GM23338 (cell line): ENCODE results near the gene CPNE4. TPM values are rescaled to one million over a fixed set of nuclear protein-coding genes. Genes with fewer than 3 reads are reported as not detected.

Experiments used
- ATAC-seq: fragments of 200-7000 bp; cut with Tn5 transposase; 3 replicates; pipeline ENCODE4 v1.9.1; 2020
- DNase-seq: peaks from one replicate; pipeline ENCODE4 v3.0.0-alpha.2; 2015; ENCODE audit warnings: low spot score
- H2AFZ ChIP-seq: fragments of 200-600 bp; sonication (generic); 2 replicates; pipeline ENCODE4 v1.8.0; 2016; ENCODE audit warnings: antibody characterized with exemption, mild to moderate bottlenecking, moderate library complexity
- H3F3A ChIP-seq: fragments of 200-600 bp; sonication (generic); replicated peaks from 2 replicates; pipeline ENCODE4 v1.8.0; 2017; ENCODE audit warnings: antibody characterized with exemption, mixed run types, low read depth
- H3K27ac ChIP-seq: fragments of 200-600 bp; sonication (generic); 2 replicates; pipeline ENCODE4 v1.6.1; 2016; ENCODE audit warnings: low read depth
- H3K27me3 ChIP-seq: fragments of 200-600 bp; sonication (generic); 2 replicates; pipeline ENCODE4 v1.8.0; 2016; ENCODE audit warnings: mild to moderate bottlenecking, mixed run types, moderate library complexity; ENCODE audit not compliant: insufficient read depth
- H3K36me3 ChIP-seq: fragments of 200-600 bp; sonication (generic); 2 replicates; pipeline ENCODE4 v1.8.0; 2016; ENCODE audit warnings: mild to moderate bottlenecking; ENCODE audit not compliant: insufficient read depth
- H3K4me1 ChIP-seq: fragments of 200-600 bp; sonication (generic); 2 replicates; pipeline ENCODE4 v1.8.0; 2016; ENCODE audit warnings: mild to moderate bottlenecking, moderate library complexity; ENCODE audit not compliant: insufficient read depth
- H3K4me2 ChIP-seq: fragments of 200-600 bp; sonication (generic); 2 replicates; pipeline ENCODE4 v1.7.1; 2017; ENCODE audit warnings: mixed run types
- H3K4me3 ChIP-seq: fragments of 200-600 bp; sonication (generic); 2 replicates; pipeline ENCODE4 v1.6.1; 2016; ENCODE audit warnings: mixed run types
- H3K79me2 ChIP-seq: fragments of 200-600 bp; sonication (generic); replicated peaks from 2 replicates; pipeline ENCODE4 v1.8.0; 2017; ENCODE audit warnings: mild to moderate bottlenecking; ENCODE audit not compliant: insufficient read depth
- H3K9me2 ChIP-seq: fragments of 200-600 bp; sonication (generic); 2 replicates; pipeline ENCODE4 v1.8.0; 2017; ENCODE audit not compliant: insufficient read depth
- H4K20me1 ChIP-seq: fragments of 200-600 bp; sonication (generic); replicated peaks from 2 replicates; pipeline ENCODE4 v1.8.0; 2017; ENCODE audit warnings: mild to moderate bottlenecking; ENCODE audit not compliant: insufficient read depth
- H3K27ac Mint-ChIP-seq: 2 replicates; pipeline ENCODE4 v1.8.0; 2020; ENCODE audit warnings: inconsistent platforms, mild to moderate bottlenecking, moderate library complexity, mixed read lengths
- H3K27me3 Mint-ChIP-seq: 3 replicates; pipeline ENCODE4 v1.8.0; 2022; ENCODE audit warnings: low read depth, mild to moderate bottlenecking, moderate library complexity, mixed read lengths, inconsistent platforms; ENCODE audit not compliant: insufficient read depth, poor library complexity
- H3K36me3 Mint-ChIP-seq: 3 replicates; pipeline ENCODE4 v1.8.0; 2021; ENCODE audit warnings: low read depth, mild to moderate bottlenecking, inconsistent platforms, moderate library complexity, mixed read lengths
- H3K4me1 Mint-ChIP-seq: 3 replicates; pipeline ENCODE4 v1.8.0; 2020; ENCODE audit warnings: mild to moderate bottlenecking, inconsistent platforms, mixed read lengths
- H3K4me3 Mint-ChIP-seq: 3 replicates; pipeline ENCODE4 v1.8.0; 2021; ENCODE audit warnings: moderate library complexity, mild to moderate bottlenecking, inconsistent platforms, mixed read lengths
- H3K9me3 Mint-ChIP-seq: 3 replicates; pipeline ENCODE4 v1.8.0; 2020; ENCODE audit warnings: moderate library complexity, mild to moderate bottlenecking, inconsistent platforms, mixed read lengths
- ETS1 ChIP-seq: IDR thresholded peaks from 2 replicates; pipeline ENCODE4 v1.6.1; 2016; ENCODE audit warnings: antibody characterized with exemption
- EZH2 ChIP-seq: fragments of 200-600 bp; sonication (generic); IDR thresholded peaks from one replicate; pipeline ENCODE4 v1.8.0; 2017; ENCODE audit warnings: antibody characterized with exemption, mild to moderate bottlenecking, low read depth; ENCODE audit not compliant: unreplicated experiment
- POLR2AphosphoS5 ChIP-seq: IDR thresholded peaks from 2 replicates; pipeline ENCODE4 v1.6.1; 2016; ENCODE audit warnings: antibody characterized with exemption, low read depth
- REST ChIP-seq: IDR thresholded peaks from one replicate; pipeline ENCODE4 v1.6.1; 2018; ENCODE audit warnings: antibody characterized with exemption; ENCODE audit not compliant: unreplicated experiment
- STAT1 ChIP-seq: IDR thresholded peaks from one replicate; pipeline ENCODE4 v1.6.1; 2016; ENCODE audit warnings: antibody characterized with exemption; ENCODE audit not compliant: unreplicated experiment
- ZNF331 ChIP-seq: fragments of 250-450 bp; sonication (Bioruptor Pico); IDR thresholded peaks from 2 replicates; pipeline ENCODE4 v1.5.0; 2020; ENCODE audit warnings: low read depth, mild to moderate bottlenecking, moderate library complexity
- ZNF462 ChIP-seq: fragments of 250-450 bp; sonication (Bioruptor Pico); IDR thresholded peaks from 2 replicates; pipeline ENCODE4 v1.5.0; 2020; ENCODE audit warnings: mild to moderate bottlenecking, moderate library complexity
- polyA plus RNA-seq: library from polyadenylated mRNA; unstranded; fragments of >200 nt; fragmentation: Nextera tagmentation; extraction: Ambion mirVana; gene quantifications from 2 replicates; pipeline ENCODE4 v1.2.1, GENCODE V29; 2016
- total RNA-seq: library from RNA; depleted of rRNA; stranded (reverse); fragments of >200 nt; shearing (Covaris generic); gene quantifications from 2 replicates; pipeline ENCODE4 v1.2.3, GENCODE V29; 2014

Gene CPNE4
- total and polyA plus RNA-seq, 2 experiments from 2014 or later = 2.0 to 6.5 TPM

- TF ChIP-seq ZNF462 = no peak
Measured at GRCh38 chr3:131538968-131539367, 495.8 kb downstream of the CPNE4 start (continued).

GRCh38 chr3:131537531-131537930 lies 497.3 kb downstream of the CPNE4 start:
- Histone ChIP-seq H3K4me2 (no peak overlapping the region), H3K27ac (no peak overlapping the region), H3K27me3 (no peaks in the 10 kb centered on the region), H3K79me2 (no peaks in the 10 kb centered on the region), H2AFZ (no peak overlapping the region), H3K9me2 (peaks cover 7% of the 10 kb centered on the region; the same call in 1 of the 2 replicates), H3K4me3 (no peak overlapping the region), H3F3A (no peaks in the 10 kb centered on the region), H3K36me3 (no peaks in the 10 kb centered on the region), H3K4me1 (peaks cover 18% of the 10 kb centered on the region), H4K20me1 (no peaks in the 10 kb centered on the region)
- H3K4me3 Mint-ChIP-seq = no peak overlapping the region
- H3K36me3 Mint-ChIP-seq = no peaks in the 10 kb centered on the region
- DNase-seq = no peak
- H3K27ac Mint-ChIP-seq = no peak overlapping the region
- H3K4me1 Mint-ChIP-seq = peaks cover 21% of the 10 kb centered on the region
- H3K27me3 Mint-ChIP-seq = no peaks in the 10 kb centered on the region
- no peak for ATAC-seq
- no peaks in the 10 kb centered on the region for H3K9me3 Mint-ChIP-seq
- TF ChIP-seq ETS1 = no peak
- no peak for TF ChIP-seq EZH2
- no peak for TF ChIP-seq ZNF331 (CRISPR knock-in tag)
- no peak for TF ChIP-seq REST
- no peak for TF ChIP-seq STAT1
- TF ChIP-seq POLR2AphosphoS5 = no peak
